Ovary (tissue), 9 donors: Measurements from ENCODE around the gene RTCA. TPM values are rescaled to one million over a fixed set of nuclear protein-coding genes. Genes with fewer than 3 reads are reported as not detected.

ENCODE experiments used
- DNase-seq, 5 donors: peaks; one replicate each; pipeline ENCODE4 v3.0.0-alpha.2; 2019 to 2020
- H3K27ac ChIP-seq, 2 donors: fragments of 200-600 bp; one replicate each; pipeline versions ENCODE4 v1.5.1 to v1.8.0; 2019 to 2022
- H3K27me3 ChIP-seq: fragments of 200-600 bp; one replicate; pipeline ENCODE4 v1.8.0; 2022
- H3K36me3 ChIP-seq: fragments of 200-600 bp; sonication (generic); one replicate; pipeline ENCODE4 v1.5.1; 2019
- H3K4me1 ChIP-seq: one replicate; pipeline ENCODE4 v1.8.1; 2013; ENCODE audit warnings: mild to moderate bottlenecking, moderate library complexity; ENCODE audit not compliant: insufficient read depth
- H3K4me3 ChIP-seq: fragments of 200-600 bp; sonication (generic); one replicate; pipeline ENCODE4 v1.5.1; 2017
- H3K9me3 ChIP-seq, 2 donors: fragments of 200-600 bp in 1 of 2; sonication (generic) in 1 of 2; one replicate each; pipeline versions ENCODE4 v1.5.1 to v1.8.1; 2013 to 2019; ENCODE audit warnings: mild to moderate bottlenecking in 1 of 2, moderate library complexity in 1 of 2
- EP300 ChIP-seq: sonication (generic); formaldehyde crosslinking; IDR thresholded peaks from one replicate; pipeline ENCODE4 v1.6.1; 2017; ENCODE audit warnings: antibody characterized with exemption
- POLR2A ChIP-seq: fragments of 450-650 bp; IDR thresholded peaks from one replicate; pipeline ENCODE4 v1.6.1; 2017; ENCODE audit warnings: antibody characterized with exemption, mild to moderate bottlenecking, moderate library complexity
- WGBS, 3 donors: extraction: QIAGEN DNeasy Blood & Tissue Kit in 1 of 3; methylation state at CpG; one replicate each; pipeline versions ENCODE4 v1.1.5 to v1.1.7; 2013 to 2017; 5-methylcytosine and 5-hydroxymethylcytosine counted together
- intact Hi-C, 4 donors: fragments of 100-400 bp; cut with DNase I; formaldehyde crosslinking; loops; one replicate each; pipeline versions ENCODE4 v1.11.0 to v1.15.1; 2022 to 2023
- polyA plus RNA-seq, 2 donors: library from polyadenylated mRNA; stranded (reverse); fragments of 200-250 nt in 1 of 2; fragments of 350-450 nt in 1 of 2; fragmentation: Illumina TruSeq in 1 of 2; extraction: RNeasy Lipid Tissue Mini Kit (QIAGEN cat#74804) in 1 of 2; gene quantifications; one replicate each; pipeline ENCODE4 v1.2.3, GENCODE V29; 2013 to 2014
- total RNA-seq, 7 donors: library from RNA; depleted of rRNA in 2 of 7; stranded (reverse); fragments of >200 nt in 2 of 7; fragmentation: NEBNext Ultra II Directional in 3 of 7; extraction: Animal tissue kit (Norgen Biotek cat#: 25700) in 3 of 7; gene quantifications; one replicate each; pipeline versions ENCODE4 v1.1.0 to v1.2.4, GENCODE V29; 2016 to 2023
- TF ChIP-seq, protein P1 (sequence below), 3 donors: fragments of 450-650 bp in 2 of 3; fragments of 200-600 bp in 1 of 3; IDR thresholded peaks; one replicate each; pipeline versions ENCODE4 v1.5.1 to v1.8.0; 2016 to 2022; ENCODE audit warnings: antibody characterized with exemption in 3 of 3, mild to moderate bottlenecking in 1 of 3
- donor health status: DM: no; HTN: no; CAD: no; lungs with moderate emphysema.
- donor health status: DM: no; HTN: no; CAD: no.
- donor health status: Bipolar disorder and iron deficiency.
- donor health status: DM: yes; HTN: yes; CAD: no.
- donor health status: DM: no; HTN: no; CAD: no.
- donor health status: DM: yes; HTN: yes; CAD: no.

Gene RTCA
- total and polyA plus RNA-seq, 9 donors: 12.9 to 23.6 (median 14.7) TPM

GRCh38 chr1:100308777-100309176 is 42.8 kb downstream of the RTCA start:
- no peaks in the 10 kb centered on the region for H3K27me3 ChIP-seq
- DNase-seq: no peak
- TF ChIP-seq POLR2A: no peak
- TF ChIP-seq EP300: no peak
- TF ChIP-seq, protein P1, sequence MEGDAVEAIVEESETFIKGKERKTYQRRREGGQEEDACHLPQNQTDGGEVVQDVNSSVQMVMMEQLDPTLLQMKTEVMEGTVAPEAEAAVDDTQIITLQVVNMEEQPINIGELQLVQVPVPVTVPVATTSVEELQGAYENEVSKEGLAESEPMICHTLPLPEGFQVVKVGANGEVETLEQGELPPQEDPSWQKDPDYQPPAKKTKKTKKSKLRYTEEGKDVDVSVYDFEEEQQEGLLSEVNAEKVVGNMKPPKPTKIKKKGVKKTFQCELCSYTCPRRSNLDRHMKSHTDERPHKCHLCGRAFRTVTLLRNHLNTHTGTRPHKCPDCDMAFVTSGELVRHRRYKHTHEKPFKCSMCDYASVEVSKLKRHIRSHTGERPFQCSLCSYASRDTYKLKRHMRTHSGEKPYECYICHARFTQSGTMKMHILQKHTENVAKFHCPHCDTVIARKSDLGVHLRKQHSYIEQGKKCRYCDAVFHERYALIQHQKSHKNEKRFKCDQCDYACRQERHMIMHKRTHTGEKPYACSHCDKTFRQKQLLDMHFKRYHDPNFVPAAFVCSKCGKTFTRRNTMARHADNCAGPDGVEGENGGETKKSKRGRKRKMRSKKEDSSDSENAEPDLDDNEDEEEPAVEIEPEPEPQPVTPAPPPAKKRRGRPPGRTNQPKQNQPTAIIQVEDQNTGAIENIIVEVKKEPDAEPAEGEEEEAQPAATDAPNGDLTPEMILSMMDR (IDR thresholded peaks at IDR 0.05): no peak
- H3K9me3 ChIP-seq: no peaks in the 10 kb centered on the region
- no peaks in the 10 kb centered on the region for H3K36me3 ChIP-seq
- no peaks in the 10 kb centered on the region for H3K4me1 ChIP-seq
- no peak overlapping the region for H3K4me3 ChIP-seq
- WGBS, 3 donors: 78 to 87% (median 79%) methylated on average over 2 of the region's 2 CpGs
- intact Hi-C loops: no loop called here
- H3K27ac ChIP-seq: no peak overlapping the region

- Histone ChIP-seq H3K27me3 (no peaks in the 10 kb centered on the region), H3K36me3 (no peaks in the 10 kb centered on the region), H3K4me3 (no peak overlapping the region), H3K27ac (no peak overlapping the region), H3K9me3 (no peaks in the 10 kb centered on the region), H3K4me1 (no peaks in the 10 kb centered on the region)
- no peak for DNase-seq
- intact Hi-C loops: no loop called here
- TF ChIP-seq, protein P1 (IDR thresholded peaks at IDR 0.05): no peak
Measured at GRCh38 chr1:100309863-100310262, 43.8 kb downstream of the RTCA start.

DNA sequence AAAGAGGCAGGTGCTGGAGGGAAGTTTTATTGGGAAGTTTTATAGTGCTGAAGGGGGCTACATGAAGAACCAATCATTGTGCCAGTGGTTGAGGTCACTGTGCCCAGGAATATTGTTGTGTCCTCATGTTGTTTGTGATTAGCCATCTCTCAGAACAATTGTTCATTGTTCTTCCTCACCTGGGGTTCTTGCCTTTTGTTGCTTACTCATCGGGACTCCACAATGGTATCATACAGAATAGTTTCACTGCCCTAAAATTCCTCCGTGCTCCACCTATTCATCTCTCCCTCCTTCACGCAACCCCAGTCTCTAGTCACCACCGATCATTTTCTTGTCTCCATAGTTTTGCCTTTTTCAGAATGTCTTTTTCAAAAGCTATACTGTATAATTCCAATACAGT is 47.4 kb downstream of the RTCA start:
- Histone ChIP-seq H3K9me3 (no peaks in the 10 kb centered on the region), H3K4me3 (no peak overlapping the region), H3K27ac (no peak overlapping the region), H3K27me3 (no peaks in the 10 kb centered on the region), H3K36me3 (no peaks in the 10 kb centered on the region), H3K4me1 (no peaks in the 10 kb centered on the region)
- intact Hi-C loops: no loop called here
- TF ChIP-seq EP300: no peak
- TF ChIP-seq, protein P1 (IDR thresholded peaks at IDR 0.05): no peak
- no peak for TF ChIP-seq POLR2A
- DNase-seq: no peak
- WGBS, 3 donors: 83 to 84% (median 84%) methylated on average over 4 of the region's 4 CpGs

DNA sequence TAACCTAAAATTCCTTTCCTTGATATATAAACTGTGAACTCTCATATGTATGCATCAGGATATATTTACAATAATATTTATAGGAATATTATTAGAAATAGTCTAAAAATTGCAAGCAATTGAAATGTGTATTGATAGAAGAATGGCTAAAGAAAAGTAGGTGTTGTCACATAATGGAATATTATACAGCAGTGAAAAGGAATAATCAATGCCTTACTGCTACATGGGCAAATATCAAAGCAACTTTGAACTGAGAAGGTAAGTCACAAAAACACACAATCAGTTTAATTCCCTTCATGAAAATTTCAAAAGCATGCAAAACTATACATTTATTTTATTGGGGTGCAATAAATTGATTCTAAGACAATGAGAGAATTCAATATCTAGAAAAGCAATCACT is 50.6 kb downstream of the RTCA start:
- Histone ChIP-seq H3K4me1 (no peaks in the 10 kb centered on the region), H3K36me3 (no peaks in the 10 kb centered on the region), H3K27ac (no peak overlapping the region), H3K4me3 (no peak overlapping the region), H3K27me3 (no peaks in the 10 kb centered on the region), H3K9me3 (no peaks in the 10 kb centered on the region)
- intact Hi-C loops: no loop called here
- DNase-seq: no peak
- TF ChIP-seq POLR2A: no peak
- TF ChIP-seq EP300: no peak
- TF ChIP-seq, protein P1 (IDR thresholded peaks at IDR 0.05): no peak
